Measurements from ENCODE around the gene ZNF407.

DNA sequence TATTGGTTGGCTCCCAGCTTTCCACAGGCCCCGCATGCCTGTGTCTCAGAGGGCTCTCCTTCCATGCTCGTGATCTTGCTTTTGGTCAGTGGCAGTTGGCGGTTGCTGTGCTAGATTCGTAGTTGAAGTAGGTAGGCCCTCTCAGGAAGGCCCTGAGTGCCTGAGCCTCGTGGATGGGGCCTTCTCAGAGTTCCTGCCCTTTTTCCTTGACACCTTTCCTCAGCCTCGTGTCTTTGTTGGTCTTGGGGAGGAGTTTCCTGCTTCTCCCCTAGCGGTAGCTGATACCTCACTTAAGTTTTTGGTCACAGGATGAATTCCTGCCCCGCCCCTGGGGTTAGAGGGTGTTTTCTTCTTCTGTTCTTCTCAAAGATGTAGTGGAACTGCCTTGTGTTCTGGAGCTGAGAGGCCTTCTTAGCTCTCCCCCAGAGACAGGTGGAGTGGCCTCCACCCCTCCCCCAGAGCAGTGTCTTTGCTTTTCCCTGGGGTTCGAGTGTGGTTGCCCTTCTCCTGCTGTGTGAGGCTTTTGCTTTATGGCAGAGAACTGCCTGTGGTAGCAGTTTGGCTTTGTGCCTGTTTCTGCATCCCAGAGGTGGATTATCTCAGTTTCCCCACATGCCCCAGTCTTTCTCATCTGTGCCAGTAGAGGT lies 94.8 kb downstream of the ZNF407 start:
- TF ChIP-seq, protein P1, sequence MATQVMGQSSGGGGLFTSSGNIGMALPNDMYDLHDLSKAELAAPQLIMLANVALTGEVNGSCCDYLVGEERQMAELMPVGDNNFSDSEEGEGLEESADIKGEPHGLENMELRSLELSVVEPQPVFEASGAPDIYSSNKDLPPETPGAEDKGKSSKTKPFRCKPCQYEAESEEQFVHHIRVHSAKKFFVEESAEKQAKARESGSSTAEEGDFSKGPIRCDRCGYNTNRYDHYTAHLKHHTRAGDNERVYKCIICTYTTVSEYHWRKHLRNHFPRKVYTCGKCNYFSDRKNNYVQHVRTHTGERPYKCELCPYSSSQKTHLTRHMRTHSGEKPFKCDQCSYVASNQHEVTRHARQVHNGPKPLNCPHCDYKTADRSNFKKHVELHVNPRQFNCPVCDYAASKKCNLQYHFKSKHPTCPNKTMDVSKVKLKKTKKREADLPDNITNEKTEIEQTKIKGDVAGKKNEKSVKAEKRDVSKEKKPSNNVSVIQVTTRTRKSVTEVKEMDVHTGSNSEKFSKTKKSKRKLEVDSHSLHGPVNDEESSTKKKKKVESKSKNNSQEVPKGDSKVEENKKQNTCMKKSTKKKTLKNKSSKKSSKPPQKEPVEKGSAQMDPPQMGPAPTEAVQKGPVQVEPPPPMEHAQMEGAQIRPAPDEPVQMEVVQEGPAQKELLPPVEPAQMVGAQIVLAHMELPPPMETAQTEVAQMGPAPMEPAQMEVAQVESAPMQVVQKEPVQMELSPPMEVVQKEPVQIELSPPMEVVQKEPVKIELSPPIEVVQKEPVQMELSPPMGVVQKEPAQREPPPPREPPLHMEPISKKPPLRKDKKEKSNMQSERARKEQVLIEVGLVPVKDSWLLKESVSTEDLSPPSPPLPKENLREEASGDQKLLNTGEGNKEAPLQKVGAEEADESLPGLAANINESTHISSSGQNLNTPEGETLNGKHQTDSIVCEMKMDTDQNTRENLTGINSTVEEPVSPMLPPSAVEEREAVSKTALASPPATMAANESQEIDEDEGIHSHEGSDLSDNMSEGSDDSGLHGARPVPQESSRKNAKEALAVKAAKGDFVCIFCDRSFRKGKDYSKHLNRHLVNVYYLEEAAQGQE (IDR thresholded peaks at IDR 0.05; ENCODE audit: insufficient replicate concordance, low read depth), result no peak
- TF ChIP-seq, protein P2, sequence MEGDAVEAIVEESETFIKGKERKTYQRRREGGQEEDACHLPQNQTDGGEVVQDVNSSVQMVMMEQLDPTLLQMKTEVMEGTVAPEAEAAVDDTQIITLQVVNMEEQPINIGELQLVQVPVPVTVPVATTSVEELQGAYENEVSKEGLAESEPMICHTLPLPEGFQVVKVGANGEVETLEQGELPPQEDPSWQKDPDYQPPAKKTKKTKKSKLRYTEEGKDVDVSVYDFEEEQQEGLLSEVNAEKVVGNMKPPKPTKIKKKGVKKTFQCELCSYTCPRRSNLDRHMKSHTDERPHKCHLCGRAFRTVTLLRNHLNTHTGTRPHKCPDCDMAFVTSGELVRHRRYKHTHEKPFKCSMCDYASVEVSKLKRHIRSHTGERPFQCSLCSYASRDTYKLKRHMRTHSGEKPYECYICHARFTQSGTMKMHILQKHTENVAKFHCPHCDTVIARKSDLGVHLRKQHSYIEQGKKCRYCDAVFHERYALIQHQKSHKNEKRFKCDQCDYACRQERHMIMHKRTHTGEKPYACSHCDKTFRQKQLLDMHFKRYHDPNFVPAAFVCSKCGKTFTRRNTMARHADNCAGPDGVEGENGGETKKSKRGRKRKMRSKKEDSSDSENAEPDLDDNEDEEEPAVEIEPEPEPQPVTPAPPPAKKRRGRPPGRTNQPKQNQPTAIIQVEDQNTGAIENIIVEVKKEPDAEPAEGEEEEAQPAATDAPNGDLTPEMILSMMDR (IDR thresholded peaks at IDR 0.05; ENCODE audit: insufficient read depth, low read length), result no peak
